Activated CD4-positive, alpha-beta T cell treated with anti-CD3 and anti-CD28 coated beads for 36 hours (primary cell): Measurements from ENCODE around the gene INPP5K. TPM values are rescaled to one million over a fixed set of nuclear protein-coding genes. Genes with fewer than 3 reads are reported as not detected.
"Not testable (repeated sequence)": the region's sequence is repeated elsewhere in the genome, so short reads cannot be mapped to it uniquely, and the experiment has no call there.

Experiments used
- ATAC-seq: fragments of 200-7000 bp; cut with Tn5 transposase; one replicate; pipeline ENCODE4 v1.10.0; 2021; ENCODE audit warnings: mild to moderate bottlenecking, moderate library complexity
- CTCF ChIA-PET: fragments of 350-600 bp; sonication (Branson Sonifier 250); formaldehyde crosslinking; loops from one replicate; lab custom pipeline; 2021; ENCODE audit warnings: antibody characterized with exemption; lab: Charles Lee
- POLR2A ChIA-PET: fragments of 350-600 bp; sonication (Branson Sonifier 250); formaldehyde crosslinking; loops from one replicate; lab custom pipeline; 2021; ENCODE audit warnings: antibody characterized with exemption, inconsistent platforms; lab: Charles Lee
- DNase-seq: peaks from one replicate; pipeline ENCODE4 v3.0.0-alpha.2; 2020
- H3K27ac Mint-ChIP-seq: one replicate; pipeline ENCODE4 v1.8.0; 2021; ENCODE audit warnings: mixed read lengths
- H3K27me3 Mint-ChIP-seq: one replicate; pipeline ENCODE4 v1.8.0; 2021; ENCODE audit warnings: mixed read lengths
- H3K36me3 Mint-ChIP-seq: one replicate; pipeline ENCODE4 v1.8.0; 2021; ENCODE audit warnings: low read depth, mixed read lengths
- H3K4me1 Mint-ChIP-seq: one replicate; pipeline ENCODE4 v1.8.0; 2021; ENCODE audit warnings: mixed read lengths
- H3K4me3 Mint-ChIP-seq: one replicate; pipeline ENCODE4 v1.8.0; 2021; ENCODE audit warnings: mild to moderate bottlenecking, moderate library complexity, mixed read lengths
- H3K9me3 Mint-ChIP-seq: one replicate; pipeline ENCODE4 v1.8.0; 2021; ENCODE audit warnings: low read depth, mixed read lengths
- intact Hi-C, 2 experiments: fragments of 100-400 bp; cut with DNase I in 1 of 2; cut with micrococcal nuclease in 1 of 2; formaldehyde crosslinking; loops; one replicate each; pipeline versions ENCODE4 v1.14.2 to v1.15.1; 2022 to 2024; cut with DNase I, micrococcal nuclease
- total RNA-seq, 2 experiments: library from RNA; stranded (reverse); gene quantifications; one replicate each; pipeline ENCODE4 v1.2.3, GENCODE V29; 2021

INPP5K gene
- total RNA-seq, 2 experiments from 2014 or later, result 18.5 to 27.3 TPM

GRCh38 chr17:1461198-1461944, 55.0 kb downstream of the INPP5K start:
- Mint-ChIP-seq H3K27ac (no peak overlapping the region), H3K4me1 (peaks cover 42% of the 10 kb centered on the region), H3K27me3 (peaks cover 18% of the 10 kb centered on the region), H3K36me3 (peaks cover 7% of the 10 kb centered on the region), H3K4me3 (no peak overlapping the region), H3K9me3 (no peaks in the 10 kb centered on the region)
- DNase-seq (no peak), ATAC-seq (no peak)
- ChIA-PET CTCF (interaction anchor here (0.7 to 2.4 kb wide), 2 partner anchors 18 to 96 kb away, joined by 4 to 8 read pairs; no protein-coding TSS in a partner anchor), POLR2A (no interaction called here)
- intact Hi-C loops, result no loop called here

- ATAC-seq (no peak), DNase-seq (peak; percentile 35)
- H3K27ac Mint-ChIP-seq, result no peak overlapping the region
- ChIA-PET CTCF (interaction anchor here (0.6 to 0.8 kb wide), 4 partner anchors 95 to 337 kb away, joined by 3 to 5 read pairs (median 4); partner anchors contain the start of gene RILP), POLR2A (interaction anchor here (0.6 kb wide), 1 partner anchor 32 kb away, joined by 4 read pairs; the partner anchor contains the start of gene MYO1C)
- H3K27me3 Mint-ChIP-seq, result peaks cover 18% of the 10 kb centered on the region
- H3K4me3 Mint-ChIP-seq, result no peak overlapping the region
- no peaks in the 10 kb centered on the region for H3K9me3 Mint-ChIP-seq
- peaks cover 42% of the 10 kb centered on the region for H3K4me1 Mint-ChIP-seq
- peaks cover 7% of the 10 kb centered on the region for H3K36me3 Mint-ChIP-seq
- intact Hi-C loops, result no loop called here
These were observed 56.2 kb downstream of the INPP5K start for GRCh38 chr17:1460233-1460632.

GRCh38 chr17:1455797-1456599, 60.4 kb downstream of the INPP5K start, which contains the start of gene CRK:
TSS of gene CRK (minus strand) at chr17:1456232. CDS start at chr17:1456117, 115 bp downstream.
- peaks cover 46% of the 10 kb centered on the region for H3K4me1 Mint-ChIP-seq
- H3K27me3 Mint-ChIP-seq, result peaks cover 9% of the 10 kb centered on the region
- H3K9me3 Mint-ChIP-seq, result no peaks in the 10 kb centered on the region
- H3K27ac Mint-ChIP-seq, result peak within 1 kb of the TSS; percentile 89
- ChIA-PET POLR2A (no interaction called here), CTCF (interaction anchor here (1.1 kb wide), 2 partner anchors 93 to 94 kb away, joined by 4 to 6 read pairs; no protein-coding TSS in a partner anchor)
- ATAC-seq (peak; percentile 93), DNase-seq (peak; percentile 99)
- peak within 1 kb of the TSS; percentile 82 for H3K4me3 Mint-ChIP-seq
- intact Hi-C loops, result loop anchor here (1.0 to 5.0 kb wide), 14 partner anchors 35 to 945 kb away; partner anchors contain the start of genes INPP5K (in 2 of the 2), MNT (in 1 of the 2), PITPNA (in 1 of the 2) and RILP (in 1 of the 2)
- peaks cover 22% of the 10 kb centered on the region for H3K36me3 Mint-ChIP-seq

- peak overlapping the region; percentile 82 for H3K4me3 Mint-ChIP-seq
- peaks cover 22% of the 10 kb centered on the region for H3K36me3 Mint-ChIP-seq
- intact Hi-C loops, result loop anchor here (2.0 to 5.0 kb wide), 4 partner anchors 57 to 459 kb away; partner anchors contain the start of genes RPA1 (in 1 of the 2) and TIMM22 (in 1 of the 2)
- peak overlapping the region; percentile 89 for H3K27ac Mint-ChIP-seq
- ChIA-PET POLR2A (no interaction called here), CTCF (interaction anchor here (1.1 to 1.7 kb wide), 3 partner anchors 61 to 93 kb away, joined by 4 to 6 read pairs (median 4); partner anchors contain the start of gene INPP5K)
- no peaks in the 10 kb centered on the region for H3K9me3 Mint-ChIP-seq
- DNase-seq (peak; percentile 65), ATAC-seq (peak; percentile 5)
- peaks cover 42% of the 10 kb centered on the region for H3K4me1 Mint-ChIP-seq
- peaks cover 8% of the 10 kb centered on the region for H3K27me3 Mint-ChIP-seq
These were observed 61.1 kb downstream of the INPP5K start for GRCh38 chr17:1455291-1455796.

- Mint-ChIP-seq H3K27me3 (peaks cover 5% of the 10 kb centered on the region), H3K4me3 (peak overlapping the region; percentile 82), H3K9me3 (no peaks in the 10 kb centered on the region), H3K27ac (peak overlapping the region; percentile 67), H3K36me3 (peaks cover 22% of the 10 kb centered on the region), H3K4me1 (peaks cover 36% of the 10 kb centered on the region)
- intact Hi-C loops, result loop anchor here (2.0 kb wide), 2 partner anchors 56 to 458 kb away; partner anchors contain the start of gene TIMM22 (in 1 of the 2)
- POLR2A ChIA-PET, result no interaction called here
- DNase-seq (no peak), ATAC-seq (no peak)
- CTCF ChIA-PET, result interaction anchor here (0.6 to 1.7 kb wide), 2 partner anchors 62 to 234 kb away, joined by 3 to 4 read pairs; partner anchors contain the start of gene INPP5K
These were observed 61.9 kb downstream of the INPP5K start for GRCh38 chr17:1454541-1454940.

GRCh38 chr17:1453694-1454093, 62.7 kb downstream of the INPP5K start:
- H3K27me3 Mint-ChIP-seq, POLR2A ChIA-PET, DNase-seq, ATAC-seq, H3K9me3 Mint-ChIP-seq: not testable (repeated sequence)
- peaks cover 43% of the 10 kb centered on the region for H3K4me1 Mint-ChIP-seq
- H3K4me3 Mint-ChIP-seq, result peak overlapping the region; percentile 35
- H3K27ac Mint-ChIP-seq, result peak overlapping the region; percentile 25
- H3K36me3 Mint-ChIP-seq, result peaks cover 22% of the 10 kb centered on the region
- CTCF ChIA-PET, result interaction anchor here (0.6 to 1.7 kb wide), 3 partner anchors 19 to 90 kb away, joined by 3 to 4 read pairs (median 3); partner anchors contain the start of gene INPP5K
- intact Hi-C loops, result loop anchor here (2.0 kb wide), 2 partner anchors 55 to 457 kb away; partner anchors contain the start of gene TIMM22 (in 1 of the 2)

- H3K36me3 Mint-ChIP-seq, result peaks cover 22% of the 10 kb centered on the region
- DNase-seq (no peak), ATAC-seq (no peak)
- peaks cover 5% of the 10 kb centered on the region for H3K27me3 Mint-ChIP-seq
- H3K4me3 Mint-ChIP-seq, result no peak overlapping the region
- POLR2A ChIA-PET, result no interaction called here
- CTCF ChIA-PET, result interaction anchor here (1.3 kb wide), 1 partner anchor 18 kb away, joined by 3 read pairs; no protein-coding TSS in a partner anchor
- H3K4me1 Mint-ChIP-seq, result peaks cover 48% of the 10 kb centered on the region
- H3K9me3 Mint-ChIP-seq, result no peaks in the 10 kb centered on the region
- intact Hi-C loops, result no loop called here
- H3K27ac Mint-ChIP-seq, result no peak overlapping the region
These were observed 63.6 kb downstream of the INPP5K start for GRCh38 chr17:1452836-1453235.

- peaks cover 21% of the 10 kb centered on the region for H3K36me3 Mint-ChIP-seq
- H3K27ac Mint-ChIP-seq, H3K27me3 Mint-ChIP-seq, DNase-seq, H3K9me3 Mint-ChIP-seq, H3K4me3 Mint-ChIP-seq, CTCF ChIA-PET, ATAC-seq, intact Hi-C loops: not testable (repeated sequence)
- POLR2A ChIA-PET, result interaction anchor here (0.6 kb wide), 1 partner anchor 63 kb away, joined by 3 read pairs; no protein-coding TSS in a partner anchor
- peaks cover 59% of the 10 kb centered on the region for H3K4me1 Mint-ChIP-seq
These were observed 66.2 kb downstream of the INPP5K start for GRCh38 chr17:1450261-1450660.

- Mint-ChIP-seq H3K9me3 (no peaks in the 10 kb centered on the region), H3K27ac (no peak overlapping the region), H3K4me1 (peaks cover 55% of the 10 kb centered on the region), H3K27me3 (no peaks in the 10 kb centered on the region), H3K4me3 (no peak overlapping the region), H3K36me3 (peaks cover 19% of the 10 kb centered on the region)
- intact Hi-C loops, result no loop called here
- POLR2A ChIA-PET, result no interaction called here
- CTCF ChIA-PET, result no interaction called here
- ATAC-seq (no peak), DNase-seq (no peak)
These were observed 66.9 kb downstream of the INPP5K start for GRCh38 chr17:1449412-1449967.

GRCh38 chr17:1447052-1447451, 69.4 kb downstream of the INPP5K start:
- ATAC-seq (no peak), DNase-seq (no peak)
- H3K27me3 Mint-ChIP-seq, result no peaks in the 10 kb centered on the region
- H3K36me3 Mint-ChIP-seq, result peaks cover 2% of the 10 kb centered on the region
- no peak overlapping the region for H3K27ac Mint-ChIP-seq
- peak overlapping the region; percentile 8 for H3K4me3 Mint-ChIP-seq
- ChIA-PET POLR2A (interaction anchor here (0.7 kb wide), 1 partner anchor 69 kb away, joined by 3 read pairs; the partner anchor contains the start of gene INPP5K), CTCF (interaction anchor here (0.7 to 1.0 kb wide), 2 partner anchors 62 to 188 kb away, joined by 3 read pairs; no protein-coding TSS in a partner anchor)
- H3K4me1 Mint-ChIP-seq, result peaks cover 37% of the 10 kb centered on the region
- no peaks in the 10 kb centered on the region for H3K9me3 Mint-ChIP-seq
- intact Hi-C loops, result no loop called here
